ENCODE results near the gene XXYLT1.

DNA sequence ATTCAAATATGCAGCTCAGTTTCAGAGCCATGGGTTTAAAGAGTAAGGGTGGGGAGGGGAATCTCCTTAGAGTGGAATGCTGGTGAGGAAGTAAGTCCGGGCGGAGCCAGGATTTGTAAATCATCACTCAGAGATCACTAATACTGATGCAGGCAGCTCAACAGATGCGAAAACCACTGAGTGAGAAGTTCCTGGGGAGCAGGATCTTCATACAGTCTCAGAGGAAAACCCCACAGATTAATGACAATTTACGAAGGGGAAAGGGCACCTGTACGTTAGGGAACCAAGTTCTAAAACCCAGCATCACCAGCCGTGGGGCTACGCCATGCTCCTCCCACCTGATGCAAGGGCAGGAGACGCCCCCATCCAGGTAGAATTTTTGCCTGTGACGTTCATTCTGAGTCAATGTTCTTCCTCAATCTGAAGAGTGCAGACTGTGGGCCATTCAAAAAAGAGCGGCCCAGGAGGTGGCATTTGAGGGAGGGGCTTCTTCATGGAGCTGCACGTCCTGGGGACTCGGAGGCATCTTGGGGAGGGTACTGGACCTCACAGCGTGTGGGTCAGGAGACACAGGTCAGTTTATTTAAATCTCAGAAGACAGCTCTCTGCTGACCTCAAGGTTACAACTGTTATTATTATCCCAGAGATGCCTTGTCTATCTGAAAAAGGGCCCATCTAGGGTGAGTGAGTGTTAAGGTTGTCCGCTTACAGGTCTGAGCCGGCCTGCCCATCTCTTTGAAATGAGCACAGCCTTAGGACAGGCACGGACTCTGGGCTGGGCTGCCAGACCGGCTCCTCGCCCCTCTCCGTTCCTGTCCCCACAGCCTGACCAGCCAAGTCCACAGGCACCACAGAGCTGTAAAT is 228.0 kb downstream of the XXYLT1 start:
- no peak for TF ChIP-seq ZNF138 (CRISPR knock-in tag; conservative IDR thresholded peaks at IDR 0.05)
- TF ChIP-seq, protein P1, sequence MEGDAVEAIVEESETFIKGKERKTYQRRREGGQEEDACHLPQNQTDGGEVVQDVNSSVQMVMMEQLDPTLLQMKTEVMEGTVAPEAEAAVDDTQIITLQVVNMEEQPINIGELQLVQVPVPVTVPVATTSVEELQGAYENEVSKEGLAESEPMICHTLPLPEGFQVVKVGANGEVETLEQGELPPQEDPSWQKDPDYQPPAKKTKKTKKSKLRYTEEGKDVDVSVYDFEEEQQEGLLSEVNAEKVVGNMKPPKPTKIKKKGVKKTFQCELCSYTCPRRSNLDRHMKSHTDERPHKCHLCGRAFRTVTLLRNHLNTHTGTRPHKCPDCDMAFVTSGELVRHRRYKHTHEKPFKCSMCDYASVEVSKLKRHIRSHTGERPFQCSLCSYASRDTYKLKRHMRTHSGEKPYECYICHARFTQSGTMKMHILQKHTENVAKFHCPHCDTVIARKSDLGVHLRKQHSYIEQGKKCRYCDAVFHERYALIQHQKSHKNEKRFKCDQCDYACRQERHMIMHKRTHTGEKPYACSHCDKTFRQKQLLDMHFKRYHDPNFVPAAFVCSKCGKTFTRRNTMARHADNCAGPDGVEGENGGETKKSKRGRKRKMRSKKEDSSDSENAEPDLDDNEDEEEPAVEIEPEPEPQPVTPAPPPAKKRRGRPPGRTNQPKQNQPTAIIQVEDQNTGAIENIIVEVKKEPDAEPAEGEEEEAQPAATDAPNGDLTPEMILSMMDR (IDR thresholded peaks at IDR 0.05) = no peak
- TF ChIP-seq SMAD4 (CRISPR knock-in tag; IDR thresholded peaks at IDR 0.05) = no peak
- TF ChIP-seq, protein P2, sequence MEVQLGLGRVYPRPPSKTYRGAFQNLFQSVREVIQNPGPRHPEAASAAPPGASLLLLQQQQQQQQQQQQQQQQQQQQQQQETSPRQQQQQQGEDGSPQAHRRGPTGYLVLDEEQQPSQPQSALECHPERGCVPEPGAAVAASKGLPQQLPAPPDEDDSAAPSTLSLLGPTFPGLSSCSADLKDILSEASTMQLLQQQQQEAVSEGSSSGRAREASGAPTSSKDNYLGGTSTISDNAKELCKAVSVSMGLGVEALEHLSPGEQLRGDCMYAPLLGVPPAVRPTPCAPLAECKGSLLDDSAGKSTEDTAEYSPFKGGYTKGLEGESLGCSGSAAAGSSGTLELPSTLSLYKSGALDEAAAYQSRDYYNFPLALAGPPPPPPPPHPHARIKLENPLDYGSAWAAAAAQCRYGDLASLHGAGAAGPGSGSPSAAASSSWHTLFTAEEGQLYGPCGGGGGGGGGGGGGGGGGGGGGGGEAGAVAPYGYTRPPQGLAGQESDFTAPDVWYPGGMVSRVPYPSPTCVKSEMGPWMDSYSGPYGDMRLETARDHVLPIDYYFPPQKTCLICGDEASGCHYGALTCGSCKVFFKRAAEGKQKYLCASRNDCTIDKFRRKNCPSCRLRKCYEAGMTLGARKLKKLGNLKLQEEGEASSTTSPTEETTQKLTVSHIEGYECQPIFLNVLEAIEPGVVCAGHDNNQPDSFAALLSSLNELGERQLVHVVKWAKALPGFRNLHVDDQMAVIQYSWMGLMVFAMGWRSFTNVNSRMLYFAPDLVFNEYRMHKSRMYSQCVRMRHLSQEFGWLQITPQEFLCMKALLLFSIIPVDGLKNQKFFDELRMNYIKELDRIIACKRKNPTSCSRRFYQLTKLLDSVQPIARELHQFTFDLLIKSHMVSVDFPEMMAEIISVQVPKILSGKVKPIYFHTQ (CRISPR knock-in tag; IDR thresholded peaks at IDR 0.05) = no peak
- TF ChIP-seq, protein P3, sequence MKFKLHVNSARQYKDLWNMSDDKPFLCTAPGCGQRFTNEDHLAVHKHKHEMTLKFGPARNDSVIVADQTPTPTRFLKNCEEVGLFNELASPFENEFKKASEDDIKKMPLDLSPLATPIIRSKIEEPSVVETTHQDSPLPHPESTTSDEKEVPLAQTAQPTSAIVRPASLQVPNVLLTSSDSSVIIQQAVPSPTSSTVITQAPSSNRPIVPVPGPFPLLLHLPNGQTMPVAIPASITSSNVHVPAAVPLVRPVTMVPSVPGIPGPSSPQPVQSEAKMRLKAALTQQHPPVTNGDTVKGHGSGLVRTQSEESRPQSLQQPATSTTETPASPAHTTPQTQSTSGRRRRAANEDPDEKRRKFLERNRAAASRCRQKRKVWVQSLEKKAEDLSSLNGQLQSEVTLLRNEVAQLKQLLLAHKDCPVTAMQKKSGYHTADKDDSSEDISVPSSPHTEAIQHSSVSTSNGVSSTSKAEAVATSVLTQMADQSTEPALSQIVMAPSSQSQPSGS (CRISPR knock-in tag; IDR thresholded peaks at IDR 0.05; ENCODE audit: borderline replicate concordance, low read depth) = no peak
- TF ChIP-seq, protein P4, sequence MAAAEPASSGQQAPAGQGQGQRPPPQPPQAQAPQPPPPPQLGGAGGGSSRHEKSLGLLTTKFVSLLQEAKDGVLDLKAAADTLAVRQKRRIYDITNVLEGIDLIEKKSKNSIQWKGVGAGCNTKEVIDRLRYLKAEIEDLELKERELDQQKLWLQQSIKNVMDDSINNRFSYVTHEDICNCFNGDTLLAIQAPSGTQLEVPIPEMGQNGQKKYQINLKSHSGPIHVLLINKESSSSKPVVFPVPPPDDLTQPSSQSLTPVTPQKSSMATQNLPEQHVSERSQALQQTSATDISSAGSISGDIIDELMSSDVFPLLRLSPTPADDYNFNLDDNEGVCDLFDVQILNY (CRISPR knock-in tag; IDR thresholded peaks at IDR 0.05) = no peak
- TF ChIP-seq, protein P5, sequence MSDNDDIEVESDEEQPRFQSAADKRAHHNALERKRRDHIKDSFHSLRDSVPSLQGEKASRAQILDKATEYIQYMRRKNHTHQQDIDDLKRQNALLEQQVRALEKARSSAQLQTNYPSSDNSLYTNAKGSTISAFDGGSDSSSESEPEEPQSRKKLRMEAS (CRISPR knock-in tag; IDR thresholded peaks at IDR 0.05) = no peak
- no peak for TF ChIP-seq ZNF396 (CRISPR knock-in tag; IDR thresholded peaks at IDR 0.05; ENCODE audit: borderline replicate concordance)
- TF ChIP-seq, protein P6, sequence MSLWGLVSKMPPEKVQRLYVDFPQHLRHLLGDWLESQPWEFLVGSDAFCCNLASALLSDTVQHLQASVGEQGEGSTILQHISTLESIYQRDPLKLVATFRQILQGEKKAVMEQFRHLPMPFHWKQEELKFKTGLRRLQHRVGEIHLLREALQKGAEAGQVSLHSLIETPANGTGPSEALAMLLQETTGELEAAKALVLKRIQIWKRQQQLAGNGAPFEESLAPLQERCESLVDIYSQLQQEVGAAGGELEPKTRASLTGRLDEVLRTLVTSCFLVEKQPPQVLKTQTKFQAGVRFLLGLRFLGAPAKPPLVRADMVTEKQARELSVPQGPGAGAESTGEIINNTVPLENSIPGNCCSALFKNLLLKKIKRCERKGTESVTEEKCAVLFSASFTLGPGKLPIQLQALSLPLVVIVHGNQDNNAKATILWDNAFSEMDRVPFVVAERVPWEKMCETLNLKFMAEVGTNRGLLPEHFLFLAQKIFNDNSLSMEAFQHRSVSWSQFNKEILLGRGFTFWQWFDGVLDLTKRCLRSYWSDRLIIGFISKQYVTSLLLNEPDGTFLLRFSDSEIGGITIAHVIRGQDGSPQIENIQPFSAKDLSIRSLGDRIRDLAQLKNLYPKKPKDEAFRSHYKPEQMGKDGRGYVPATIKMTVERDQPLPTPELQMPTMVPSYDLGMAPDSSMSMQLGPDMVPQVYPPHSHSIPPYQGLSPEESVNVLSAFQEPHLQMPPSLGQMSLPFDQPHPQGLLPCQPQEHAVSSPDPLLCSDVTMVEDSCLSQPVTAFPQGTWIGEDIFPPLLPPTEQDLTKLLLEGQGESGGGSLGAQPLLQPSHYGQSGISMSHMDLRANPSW (CRISPR knock-in tag; conservative IDR thresholded peaks at IDR 0.05; ENCODE audit: low read depth) = no peak
- TF ChIP-seq NR3C1 (CRISPR knock-in tag; conservative IDR thresholded peaks at IDR 0.05; ENCODE audit: low read depth) = no peak
- TF ChIP-seq, protein P7, sequence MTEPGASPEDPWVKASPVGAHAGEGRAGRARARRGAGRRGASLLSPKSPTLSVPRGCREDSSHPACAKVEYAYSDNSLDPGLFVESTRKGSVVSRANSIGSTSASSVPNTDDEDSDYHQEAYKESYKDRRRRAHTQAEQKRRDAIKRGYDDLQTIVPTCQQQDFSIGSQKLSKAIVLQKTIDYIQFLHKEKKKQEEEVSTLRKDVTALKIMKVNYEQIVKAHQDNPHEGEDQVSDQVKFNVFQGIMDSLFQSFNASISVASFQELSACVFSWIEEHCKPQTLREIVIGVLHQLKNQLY (CRISPR knock-in tag; IDR thresholded peaks at IDR 0.05) = no peak
- TF ChIP-seq NFYB (CRISPR knock-in tag; conservative IDR thresholded peaks at IDR 0.05; ENCODE audit: low read depth) = no peak

Data from WTC11 (cell line).